HG03045 (cell line): Measurements from ENCODE around the gene PDPK1.
A peak's percentile ranks its signal among the peaks of the same experiment; 100 is the strongest.
"Not testable (repeated sequence)": the region's sequence is repeated elsewhere in the genome, so short reads cannot be mapped to it uniquely, and the experiment has no call there.

Experiments used
- ATAC-seq: cut with Tn5 transposase; IDR thresholded peaks from one replicate; pipeline ENCODE4 v1.9.1; 2021; ENCODE audit warnings: mild to moderate bottlenecking, moderate library complexity; ENCODE audit not compliant: unreplicated experiment

The PDPK1 gene

DNA sequence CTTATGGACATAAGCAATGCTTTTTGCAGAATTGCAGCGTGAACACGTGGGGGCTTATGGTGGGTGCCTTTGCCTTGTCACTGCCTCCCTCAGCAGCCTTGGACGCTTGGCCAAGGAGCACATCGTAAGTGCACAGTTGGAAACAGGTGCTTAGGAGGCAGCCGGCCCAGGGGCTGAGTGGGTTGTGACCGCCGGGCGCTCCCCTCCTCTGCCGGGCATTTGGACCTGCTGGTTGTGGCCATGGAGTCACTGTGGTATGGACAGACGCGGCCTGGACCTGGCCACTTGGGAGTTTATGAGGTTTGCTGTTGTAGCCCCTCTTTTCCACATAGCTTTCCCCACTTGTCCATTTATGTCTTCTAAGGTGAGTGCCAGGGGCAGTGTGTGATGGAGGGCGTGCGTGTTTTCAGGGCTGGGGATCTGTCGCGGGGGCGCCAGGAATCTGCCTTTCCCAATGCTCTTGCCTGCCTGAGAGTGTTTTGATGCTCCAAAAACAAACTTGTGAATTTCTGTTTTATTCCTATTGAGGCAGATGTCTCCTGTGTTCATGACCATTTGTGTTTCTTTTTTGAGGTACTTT, 49.2 kb downstream of the PDPK1 start:
- ATAC-seq = no peak

GRCh38 chr16:2587891-2588565, 50.2 kb downstream of the PDPK1 start:
- no peak for ATAC-seq

- ATAC-seq = no peak
These were observed 53.8 kb downstream of the PDPK1 start for GRCh38 chr16:2591476-2592240.

DNA sequence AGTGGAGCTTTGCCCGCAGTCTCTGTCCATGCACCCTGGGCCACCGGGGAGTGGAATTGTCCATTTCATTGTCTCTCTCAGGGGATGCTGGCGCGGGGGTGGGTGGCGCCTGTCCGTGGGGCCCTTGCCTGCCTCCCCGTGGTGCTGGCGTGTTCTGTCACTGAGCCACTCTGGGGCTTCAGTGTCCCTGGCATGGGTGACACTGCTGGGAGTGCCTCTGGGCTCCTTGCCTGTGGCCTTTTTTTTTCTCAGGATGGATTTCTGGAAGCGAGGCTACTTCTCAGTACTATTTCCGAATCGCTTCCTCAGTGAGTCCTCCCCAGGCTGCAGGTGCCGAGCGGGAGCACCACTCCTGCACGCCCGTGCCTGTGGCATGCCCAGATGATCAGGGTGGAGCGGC, 55.0 kb downstream of the PDPK1 start:
- no peak for ATAC-seq

DNA sequence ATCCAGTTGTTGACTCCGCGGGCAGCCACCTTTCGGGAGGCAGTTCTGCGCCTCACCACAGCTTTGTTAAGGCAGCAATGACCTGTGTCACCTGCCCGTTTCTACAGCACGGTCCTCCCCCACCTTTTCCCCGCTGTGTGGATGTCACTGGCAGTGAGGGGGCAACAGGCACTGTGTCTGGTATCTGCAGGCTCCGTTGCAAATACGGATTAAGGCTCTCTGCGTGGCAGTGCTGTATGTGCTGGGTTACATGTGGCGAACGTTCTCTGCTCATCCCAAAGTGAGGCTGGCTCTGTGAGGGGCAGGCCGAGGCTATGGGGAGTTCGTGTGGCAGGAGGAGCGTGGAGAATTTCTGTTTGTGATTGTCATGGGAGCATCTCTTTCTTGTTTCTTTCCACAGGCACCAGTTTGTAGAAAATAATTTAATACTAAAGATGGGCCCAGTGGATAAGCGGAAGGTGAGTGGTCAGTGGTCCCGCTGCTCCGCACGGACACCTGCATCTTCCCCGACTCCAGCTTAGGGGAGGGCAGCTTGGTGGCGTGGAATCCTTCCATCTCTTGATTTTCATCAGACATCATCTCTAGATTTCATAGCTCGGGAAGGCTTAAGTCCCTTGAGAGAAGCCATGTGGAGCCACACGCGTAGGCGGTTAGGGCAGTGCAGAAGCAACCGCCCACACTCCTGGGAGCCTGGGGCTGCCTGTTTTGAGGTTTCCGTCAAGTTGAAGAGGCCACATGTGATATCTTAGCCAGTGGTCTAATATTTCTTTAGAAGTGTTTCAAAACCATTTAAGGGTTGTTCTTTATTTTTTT, 57.8 kb downstream of the PDPK1 start:
- ATAC-seq = no peak

GRCh38 chr16:2596747-2597559, 59.1 kb downstream of the PDPK1 start:
- ATAC-seq = no peak

DNA sequence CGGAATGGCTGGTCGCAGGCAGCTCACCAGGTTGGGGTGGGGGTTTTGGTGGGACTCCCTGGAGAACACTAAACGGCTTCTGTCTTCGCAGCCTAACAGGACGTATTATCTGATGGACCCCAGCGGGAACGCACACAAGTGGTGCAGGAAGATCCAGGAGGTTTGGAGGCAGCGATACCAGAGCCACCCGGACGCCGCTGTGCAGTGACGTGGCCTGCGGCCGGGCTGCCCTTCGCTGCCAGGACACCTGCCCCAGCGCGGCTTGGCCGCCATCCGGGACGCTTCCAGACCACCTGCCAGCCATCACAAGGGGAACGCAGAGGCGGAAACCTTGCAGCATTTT, 59.7 kb downstream of the PDPK1 start:
- ATAC-seq = no peak

DNA sequence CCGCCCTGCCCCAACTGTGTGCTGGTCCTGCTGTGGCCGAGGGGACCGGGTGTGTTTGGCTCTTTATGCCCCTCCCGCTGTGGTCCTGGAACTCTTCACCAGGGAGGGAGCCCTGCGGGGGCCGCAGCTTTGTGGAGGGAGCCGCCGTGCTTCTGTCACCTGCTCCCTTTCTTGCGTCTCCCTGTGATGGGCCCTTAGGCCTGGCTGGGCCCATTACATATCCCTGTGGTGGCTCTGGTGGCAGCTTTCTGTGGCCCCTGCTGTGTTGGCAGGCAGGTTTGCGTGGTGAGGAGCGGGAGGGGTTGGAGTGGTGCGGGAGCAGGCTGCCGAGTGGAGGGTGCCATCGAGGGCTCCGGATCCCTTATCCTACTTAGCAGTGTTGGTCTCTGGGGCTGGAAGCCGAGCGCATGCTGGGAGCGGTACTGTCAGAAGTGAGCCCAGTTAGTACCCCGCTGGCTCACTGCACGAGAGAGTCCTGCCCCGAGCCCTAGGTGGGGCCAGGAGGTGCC, 60.4 kb downstream of the PDPK1 start:
- ATAC-seq = no peak

DNA sequence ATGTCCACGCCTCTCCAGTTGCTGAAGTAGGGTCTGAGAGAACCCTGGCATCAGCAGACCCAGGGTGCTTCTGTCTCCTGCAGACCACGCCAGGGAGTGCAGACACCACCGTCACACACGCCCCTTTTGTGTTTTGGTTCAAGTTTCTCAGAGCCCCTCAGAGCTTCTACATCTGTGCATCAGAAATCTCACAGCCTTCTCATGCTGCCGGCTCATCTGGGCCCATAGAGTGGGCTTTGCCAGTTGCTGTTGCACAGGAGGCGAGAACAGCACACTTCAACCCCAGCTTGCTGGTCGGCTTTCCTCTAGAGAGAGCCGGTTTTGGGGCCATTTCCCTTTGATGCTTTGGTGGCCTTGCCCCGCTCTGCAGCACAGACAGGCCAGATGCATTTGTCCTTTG, 60.9 kb downstream of the PDPK1 start:
- no peak for ATAC-seq

DNA sequence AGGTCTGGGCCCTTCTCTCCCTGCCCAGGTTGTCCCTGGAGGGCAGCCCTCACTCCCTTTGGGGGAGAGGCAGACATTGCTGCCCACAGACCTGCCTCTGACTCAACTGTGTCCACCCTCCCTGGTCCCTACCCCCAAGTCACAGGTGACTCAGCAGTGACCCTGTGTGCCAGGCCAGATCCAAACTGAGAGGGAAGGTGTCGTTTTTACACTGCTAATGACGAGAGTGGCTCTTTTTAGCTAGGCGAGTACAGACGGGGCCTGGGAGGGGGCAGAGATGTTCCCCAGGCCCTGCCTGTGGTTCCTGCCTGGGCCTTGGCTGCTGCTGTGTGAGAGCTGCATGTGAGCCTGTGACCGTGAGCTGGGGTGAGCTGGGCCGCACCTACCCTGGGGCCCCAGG, 61.3 kb downstream of the PDPK1 start:
- ATAC-seq = not testable (repeated sequence)

GRCh38 chr16:2599785-2600184, 62.0 kb downstream of the PDPK1 start:
- ATAC-seq = not testable (repeated sequence)

DNA sequence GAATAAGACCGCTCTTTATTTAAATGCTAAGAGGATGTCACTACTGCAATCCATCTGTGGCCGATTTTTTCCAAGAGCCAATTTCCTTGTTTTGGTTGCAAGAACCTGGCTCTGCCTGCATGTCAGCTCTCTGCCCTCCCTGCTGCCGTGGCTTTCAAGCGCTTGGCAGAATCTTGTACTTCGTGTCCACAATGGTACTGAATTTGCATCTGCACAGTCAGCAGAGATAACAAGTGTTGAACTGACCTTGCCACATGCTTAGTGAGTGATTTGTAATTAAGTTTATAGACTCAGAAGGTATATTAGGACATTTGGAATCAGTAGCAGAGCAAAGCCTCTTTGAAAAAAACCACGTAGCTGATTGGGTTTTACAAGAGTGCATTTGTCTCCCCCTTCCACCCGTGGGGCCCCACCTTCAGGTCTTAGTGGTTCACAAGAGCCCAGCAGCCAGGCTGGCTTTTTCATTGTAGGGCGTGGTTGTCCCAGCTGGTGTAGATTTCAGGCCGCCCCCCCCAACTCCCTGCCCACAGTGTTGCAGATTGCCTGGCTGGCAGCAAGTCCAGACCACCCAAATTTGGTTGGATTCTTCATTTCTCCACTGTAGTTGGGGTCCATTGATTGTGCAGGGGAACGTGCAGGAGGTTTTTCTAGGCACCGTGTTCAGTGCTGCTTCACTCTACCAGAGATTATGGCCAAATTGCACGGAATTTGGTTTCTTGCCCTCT, 63.6 kb downstream of the PDPK1 start:
- not testable (repeated sequence) for ATAC-seq

GRCh38 chr16:2602175-2602574, 64.4 kb downstream of the PDPK1 start:
- ATAC-seq = not testable (repeated sequence)

GRCh38 chr16:2603165-2604015, 65.6 kb downstream of the PDPK1 start:
- peak; percentile 67 for ATAC-seq

DNA sequence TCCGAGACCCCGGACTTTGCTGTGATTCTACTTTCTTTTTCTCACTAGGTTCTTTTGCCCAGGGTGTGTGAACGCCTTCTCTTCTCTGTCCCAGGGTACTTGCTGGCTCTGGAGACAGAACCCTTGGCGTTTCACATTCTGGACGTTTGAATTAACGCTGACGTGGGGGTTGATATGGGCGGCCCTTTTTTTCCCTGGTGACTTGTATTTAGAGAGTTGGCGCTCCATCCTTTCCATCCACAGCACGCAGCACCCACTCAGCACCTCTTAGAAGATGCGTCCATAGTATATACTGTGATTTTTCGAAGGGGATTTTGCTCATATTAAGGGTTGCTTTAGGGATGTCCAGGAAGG, 66.2 kb downstream of the PDPK1 start:
- not testable (repeated sequence) for ATAC-seq

DNA sequence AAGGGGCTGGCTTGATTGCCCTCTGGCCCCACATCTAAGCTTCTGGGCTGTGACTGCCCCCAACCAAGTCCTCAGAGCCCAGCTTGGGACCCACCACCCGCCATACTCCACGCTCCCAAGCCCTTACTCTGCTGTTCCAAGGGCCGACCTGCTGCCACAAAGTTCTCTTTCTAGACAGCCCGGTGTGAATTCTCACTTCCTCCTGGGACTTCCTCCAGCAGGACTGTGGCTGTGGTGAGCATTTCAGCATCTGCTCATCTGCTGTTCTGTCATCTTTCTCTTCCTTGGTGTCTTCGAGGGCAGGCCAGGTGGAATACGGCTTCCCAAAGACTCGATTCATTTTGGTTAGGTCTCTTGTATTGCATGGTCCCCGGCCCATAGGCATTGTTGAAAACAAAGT, 69.0 kb downstream of the PDPK1 start:
- ATAC-seq = not testable (repeated sequence)

DNA sequence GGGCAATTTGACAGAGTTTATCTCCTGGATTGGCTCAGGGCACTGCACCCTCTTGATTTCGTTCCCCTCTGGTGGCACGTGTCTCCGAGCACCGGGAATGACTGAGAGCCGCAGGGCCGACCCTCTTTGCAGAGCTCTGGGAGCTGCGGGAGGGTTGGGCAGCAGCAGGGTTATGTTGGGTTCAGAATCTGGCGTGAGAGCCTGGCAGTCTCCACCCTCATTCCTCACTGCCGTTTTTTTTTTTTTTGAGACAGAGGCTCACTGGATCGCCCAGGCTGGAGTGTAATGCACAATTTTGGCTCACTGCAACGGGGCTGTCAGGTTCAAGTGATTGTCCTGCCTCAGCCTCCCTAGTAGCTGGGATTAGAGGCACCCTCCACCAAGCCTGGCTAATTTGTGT, 71.5 kb downstream of the PDPK1 start:
- ATAC-seq = not testable (repeated sequence)

DNA sequence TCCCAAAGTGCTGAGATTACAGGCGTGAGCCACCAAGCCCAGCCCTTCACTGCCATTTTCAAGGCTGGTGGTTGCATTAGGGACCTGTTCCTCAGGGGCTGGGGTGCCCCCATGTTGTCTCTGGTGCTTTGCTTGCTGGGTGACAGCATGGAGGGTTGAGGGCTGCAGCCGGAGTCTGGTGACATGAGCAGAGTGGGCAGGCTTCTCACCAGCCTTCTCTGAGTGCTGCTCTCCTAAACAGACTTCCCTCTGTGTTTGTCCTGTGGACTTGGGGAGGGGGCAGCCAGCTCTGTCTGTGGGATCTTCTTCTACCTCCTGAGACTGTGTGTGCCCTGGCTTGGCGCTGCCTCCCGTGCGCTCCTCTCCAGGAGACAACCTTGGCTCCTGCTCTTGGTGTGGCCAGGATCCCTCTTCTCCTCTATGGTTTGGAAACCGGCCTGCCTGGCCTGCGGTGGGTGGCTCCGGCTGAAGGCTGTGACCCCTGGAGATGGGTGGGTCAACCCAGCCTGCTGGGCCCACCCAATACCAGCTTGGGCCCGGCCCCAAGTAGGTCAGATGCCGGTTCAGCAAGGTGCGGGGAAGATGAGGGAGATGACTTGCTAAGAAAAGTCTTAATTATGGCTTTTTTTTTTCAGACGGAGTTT, 72.1 kb downstream of the PDPK1 start:
- ATAC-seq = no peak
